ENCODE measurements around the gene AMMECR1L.

GRCh38 chr2:127862228-127862627, 23.5 kb downstream of the AMMECR1L start:
- TF ChIP-seq HDGF (IDR thresholded peaks at IDR 0.05; ENCODE audit: borderline replicate concordance) (no peak), FOXM1 (IDR thresholded peaks at IDR 0.05; ENCODE audit: borderline replicate concordance) (no peak), PKNOX1 (IDR thresholded peaks at IDR 0.05) (no peak), ARNT (IDR thresholded peaks at IDR 0.05) (no peak), BHLHE40 (IDR thresholded peaks at IDR 0.05; ENCODE audit: borderline replicate concordance) (no peak), FOXA1 (IDR thresholded peaks at IDR 0.05) (no peak), SUZ12 (IDR thresholded peaks at IDR 0.05) (no peak), CTBP1 (IDR thresholded peaks at IDR 0.05; ENCODE audit: borderline replicate concordance) (no peak)

All from HEK293T (cell line).